ENCODE data around the gene GLI3.

Gene GLI3

DNA sequence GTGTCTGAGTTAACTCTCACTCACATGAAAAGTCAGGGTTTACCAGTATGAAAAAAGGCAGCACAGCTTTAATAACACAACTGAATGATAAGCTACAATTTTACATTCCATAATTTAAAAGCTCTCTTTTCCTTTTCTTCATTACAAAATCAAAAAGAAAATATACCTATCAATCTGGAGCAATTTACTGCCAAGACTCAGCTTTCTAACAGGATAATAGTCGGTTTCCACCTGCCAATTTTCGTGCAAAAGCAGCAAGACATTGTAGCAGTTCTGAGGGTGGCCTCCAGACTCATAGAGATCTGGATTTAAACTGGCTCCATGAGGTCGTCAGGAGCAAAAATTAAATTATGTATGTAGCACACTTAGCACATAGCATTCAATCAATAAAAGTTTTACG lies 191.0 kb downstream of the GLI3 start:
- Histone ChIP-seq H3K4me3 (no peak overlapping the region), H3K4me1 (peaks cover 4% of the 10 kb centered on the region; the same call in 1 of the 2 replicates), H3K9me3 (no peaks in the 10 kb centered on the region), H3K27me3 (ENCODE audit: low read depth) (no peaks in the 10 kb centered on the region), H3K36me3 (replicated peaks) (peaks cover 5% of the 10 kb centered on the region)
- in situ Hi-C loops (cut with MboI; ENCODE audit: low sequenced_read_pairs): no loop called here
- DNase-seq (ENCODE audit: low spot score in 2 of 2): no peak

DNA sequence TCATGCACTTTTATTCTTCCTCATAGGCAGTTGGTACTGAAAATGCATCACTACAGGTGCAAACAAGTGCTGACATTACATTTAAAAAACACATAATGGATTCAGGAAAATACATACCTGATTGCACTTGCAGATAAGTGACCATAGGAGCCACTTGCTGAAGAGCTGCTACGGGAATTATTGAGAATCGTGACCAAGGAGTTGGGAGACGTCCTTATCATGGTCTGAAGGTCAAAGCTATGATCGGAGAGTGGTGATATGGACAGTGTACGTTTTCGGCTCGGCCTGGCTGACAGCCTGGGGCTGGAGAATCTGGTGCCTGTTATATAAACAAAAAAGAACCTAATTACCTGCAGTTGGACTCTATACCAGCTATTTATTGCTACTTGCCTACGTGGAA lies 197.1 kb downstream of the GLI3 start:
- Histone ChIP-seq H3K27me3 (ENCODE audit: low read depth) (no peaks in the 10 kb centered on the region), H3K36me3 (replicated peaks) (peaks cover 27% of the 10 kb centered on the region)
- in situ Hi-C loops (cut with MboI; ENCODE audit: low sequenced_read_pairs): no loop called here

DNA sequence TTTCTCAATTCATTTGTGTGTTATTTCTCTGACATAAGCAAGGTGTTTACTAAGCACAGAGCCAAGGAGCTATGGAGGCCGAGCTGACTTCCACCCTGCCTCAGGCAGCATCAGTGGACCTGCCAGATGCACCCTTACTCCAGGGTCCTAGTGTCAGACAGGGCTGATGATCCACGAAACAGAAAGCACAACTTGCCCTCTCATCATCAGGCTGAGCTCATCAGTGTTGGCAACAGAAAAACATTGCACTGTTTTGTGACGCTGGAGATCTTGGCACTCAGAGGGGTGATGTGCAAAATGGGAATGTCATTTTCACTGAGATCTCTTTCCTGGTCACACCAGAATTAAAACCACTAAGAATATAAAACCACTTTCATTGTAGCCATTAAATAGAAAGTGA lies 201.8 kb downstream of the GLI3 start:
- peaks cover 26% of the 10 kb centered on the region for H3K36me3 ChIP-seq (replicated peaks)
- in situ Hi-C loops (cut with MboI; ENCODE audit: low sequenced_read_pairs): no loop called here
- H3K27me3 ChIP-seq (ENCODE audit: low read depth): no peaks in the 10 kb centered on the region
- no peak for DNase-seq (ENCODE audit: low spot score in 2 of 2)
- H3K4me3 ChIP-seq: no peak overlapping the region
- no peaks in the 10 kb centered on the region for H3K4me1 ChIP-seq
- no peaks in the 10 kb centered on the region for H3K9me3 ChIP-seq

More for the DNA sequence above, 197.1 kb downstream of the GLI3 start:
- no peak for DNase-seq (ENCODE audit: low spot score in 2 of 2)
- Histone ChIP-seq H3K4me1 (peaks cover 4% of the 10 kb centered on the region; the same call in 1 of the 2 replicates), H3K4me3 (no peak overlapping the region), H3K9me3 (no peaks in the 10 kb centered on the region)

DNA sequence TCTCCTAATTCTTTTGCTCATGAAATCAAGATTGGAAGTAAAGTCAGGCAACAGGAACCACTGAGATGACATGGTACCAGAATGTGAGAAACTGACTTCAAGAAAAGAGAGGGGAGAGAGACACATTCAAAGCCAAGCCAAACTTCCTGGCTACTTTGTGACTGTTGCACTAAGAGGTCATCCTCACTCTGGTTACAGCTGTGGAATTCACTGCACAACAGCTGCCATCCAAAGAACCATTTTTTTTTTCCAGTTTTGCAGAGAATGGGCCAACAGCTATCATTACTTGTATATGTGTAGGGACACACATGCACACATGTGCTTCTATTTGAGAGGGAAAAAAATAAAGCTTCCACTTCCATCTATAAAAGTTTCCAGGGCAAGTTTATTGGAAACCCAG lies 203.5 kb downstream of the GLI3 start:
- no peak overlapping the region for H3K4me3 ChIP-seq
- DNase-seq (ENCODE audit: low spot score in 2 of 2): no peak
- peaks cover 25% of the 10 kb centered on the region; the same call in 1 of the 2 replicates for H3K36me3 ChIP-seq (replicated peaks)
- H3K4me1 ChIP-seq: no peaks in the 10 kb centered on the region
- in situ Hi-C loops (cut with MboI; ENCODE audit: low sequenced_read_pairs): no loop called here
- H3K9me3 ChIP-seq: no peaks in the 10 kb centered on the region
- H3K27me3 ChIP-seq (ENCODE audit: low read depth): no peaks in the 10 kb centered on the region

DNA sequence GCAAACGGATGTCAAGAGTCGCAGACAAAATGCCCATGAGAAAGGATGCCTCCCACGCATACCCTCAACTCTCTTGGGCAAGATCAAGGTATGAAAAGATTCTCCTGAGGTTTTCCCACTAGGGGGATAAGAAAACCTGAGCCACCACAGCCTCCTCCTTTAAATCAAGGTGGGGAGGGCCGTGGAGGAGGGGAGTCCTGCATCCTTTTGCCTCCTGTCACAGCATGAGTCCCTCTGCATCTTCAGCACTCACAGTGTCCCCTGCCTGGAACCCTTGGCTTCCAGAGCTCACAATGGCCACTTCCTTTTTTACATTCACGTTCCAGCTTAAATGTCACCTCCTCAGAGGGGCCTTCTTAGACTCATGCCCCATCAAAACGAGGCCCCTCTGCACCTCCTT lies 207.6 kb downstream of the GLI3 start:
- DNase-seq (ENCODE audit: low spot score in 2 of 2): no peak
- Histone ChIP-seq H3K36me3 (replicated peaks) (peaks cover 18% of the 10 kb centered on the region), H3K9me3 (no peaks in the 10 kb centered on the region), H3K4me3 (no peak overlapping the region), H3K27me3 (ENCODE audit: low read depth) (no peaks in the 10 kb centered on the region), H3K4me1 (peaks cover 13% of the 10 kb centered on the region)
- in situ Hi-C loops (cut with MboI; ENCODE audit: low sequenced_read_pairs): no loop called here

DNA sequence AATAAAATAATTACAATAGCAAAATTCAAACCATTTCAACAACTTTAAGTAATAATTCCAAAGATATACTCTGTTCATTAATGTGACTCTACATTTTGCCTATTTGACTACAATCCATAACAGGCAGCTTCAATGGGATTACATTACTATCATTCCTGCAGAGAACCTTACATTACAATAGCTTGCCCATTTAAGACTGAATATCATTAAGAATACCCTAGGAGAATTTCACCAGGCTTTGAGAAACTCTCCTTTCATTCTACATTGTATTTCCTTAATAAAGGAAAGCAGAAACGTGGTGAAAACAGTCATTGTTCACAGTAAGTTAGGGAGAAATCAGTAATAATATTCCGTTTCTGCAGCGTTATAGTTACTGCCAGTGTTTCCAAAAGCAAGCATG lies 209.5 kb downstream of the GLI3 start:
- H3K27me3 ChIP-seq (ENCODE audit: low read depth): no peaks in the 10 kb centered on the region
- H3K36me3 ChIP-seq (replicated peaks): peaks cover 21% of the 10 kb centered on the region
- in situ Hi-C loops (cut with MboI; ENCODE audit: low sequenced_read_pairs): no loop called here

DNA sequence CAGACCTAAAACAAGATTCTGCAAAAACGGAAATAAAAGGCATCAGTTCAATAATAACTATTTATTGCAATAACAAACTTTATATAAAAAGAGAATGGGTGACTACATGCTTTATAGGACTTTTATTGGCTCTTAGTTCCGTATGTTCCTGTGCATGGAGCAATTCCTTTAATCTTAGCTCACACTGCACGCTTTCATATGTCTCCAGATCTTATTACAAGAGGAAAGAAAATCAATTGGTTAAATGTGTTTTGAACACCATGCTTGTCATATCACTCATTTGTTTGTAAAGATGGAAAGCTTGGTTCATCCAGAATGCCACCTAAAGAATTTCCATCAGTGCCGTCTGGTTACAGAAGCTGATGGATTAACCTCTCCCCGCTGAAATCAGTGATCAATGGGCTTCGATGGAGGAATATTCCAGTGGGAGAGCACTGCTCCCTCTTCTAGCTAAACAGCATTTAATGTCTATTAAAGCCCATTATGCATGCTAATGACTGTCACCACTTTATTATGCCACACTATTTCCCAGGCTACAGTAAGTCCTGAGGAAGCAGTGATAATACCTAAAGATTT lies 210.3 kb downstream of the GLI3 start:
- Histone ChIP-seq H3K36me3 (replicated peaks) (peaks cover 21% of the 10 kb centered on the region), H3K4me1 (peaks cover 14% of the 10 kb centered on the region), H3K9me3 (no peaks in the 10 kb centered on the region), H3K27me3 (ENCODE audit: low read depth) (no peaks in the 10 kb centered on the region), H3K4me3 (no peak overlapping the region)
- DNase-seq (ENCODE audit: low spot score in 2 of 2): no peak
- in situ Hi-C loops (cut with MboI; ENCODE audit: low sequenced_read_pairs): no loop called here

More for the DNA sequence above, 209.5 kb downstream of the GLI3 start:
- DNase-seq (ENCODE audit: low spot score in 2 of 2): peak in 1 of 2 experiments; percentile 88
- Histone ChIP-seq H3K4me3 (no peak overlapping the region), H3K4me1 (peaks cover 13% of the 10 kb centered on the region), H3K9me3 (no peaks in the 10 kb centered on the region)

DNA sequence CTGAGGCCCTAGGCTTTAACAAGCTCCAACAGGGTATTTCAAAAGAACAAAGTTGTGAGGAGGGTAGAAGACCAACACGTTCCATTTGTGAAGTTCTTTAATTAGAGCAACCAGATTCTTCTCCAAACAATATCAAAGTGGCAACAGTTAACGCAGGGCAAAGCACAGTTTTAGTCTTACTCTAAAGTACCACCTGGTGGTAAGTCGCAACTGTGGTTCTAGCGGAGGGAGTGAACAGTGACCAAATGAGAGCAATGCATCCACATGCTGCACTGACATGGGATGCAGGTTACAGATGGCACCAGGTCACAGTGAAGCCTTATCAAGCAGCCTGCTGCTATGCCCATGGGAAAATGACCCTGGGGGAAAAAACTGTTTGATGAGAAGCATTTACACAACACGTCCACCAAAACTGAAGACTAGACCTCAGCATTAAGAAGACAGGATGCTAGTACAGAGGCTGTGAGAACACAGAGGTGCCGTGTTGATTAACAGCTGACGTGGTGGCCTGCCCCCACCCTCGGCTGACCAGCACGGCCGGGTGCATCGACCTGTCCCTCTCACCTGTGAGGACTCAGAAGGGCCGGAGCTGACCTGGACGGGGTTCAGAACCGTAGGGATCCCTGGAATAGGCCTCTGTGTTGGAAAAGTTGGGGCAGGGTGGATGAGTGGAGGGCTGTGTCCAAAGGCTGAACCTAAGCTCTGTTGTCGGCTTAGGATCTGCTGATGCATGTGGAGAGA lies 211.2 kb downstream of the GLI3 start:
- Histone ChIP-seq H3K4me3 (no peak overlapping the region), H3K36me3 (replicated peaks) (peaks cover 21% of the 10 kb centered on the region), H3K4me1 (peaks cover 15% of the 10 kb centered on the region), H3K27me3 (ENCODE audit: low read depth) (no peaks in the 10 kb centered on the region), H3K9me3 (no peaks in the 10 kb centered on the region)
- no peak for DNase-seq (ENCODE audit: low spot score in 2 of 2)
- in situ Hi-C loops (cut with MboI; ENCODE audit: low sequenced_read_pairs): no loop called here

DNA sequence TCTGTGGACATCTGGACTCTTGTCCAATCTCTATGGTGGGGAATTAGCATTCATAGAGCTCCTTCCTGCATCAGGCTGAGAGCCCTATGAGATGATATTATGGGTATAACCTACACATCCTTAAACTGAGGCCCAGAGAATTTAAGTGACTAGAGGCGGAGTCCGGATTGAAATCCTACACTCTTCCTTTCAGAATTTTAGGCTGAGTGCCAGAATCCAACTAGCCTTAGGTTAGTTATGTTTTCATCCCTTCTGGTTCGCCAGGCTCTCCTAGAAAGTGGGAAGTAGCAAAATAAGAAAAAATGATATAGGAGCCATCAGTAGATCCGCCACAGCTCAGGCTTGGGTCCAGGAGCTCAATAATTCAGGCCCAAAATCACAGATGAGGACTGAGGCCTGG lies 212.5 kb downstream of the GLI3 start:
- H3K4me1 ChIP-seq: peaks cover 15% of the 10 kb centered on the region
- H3K4me3 ChIP-seq: no peak overlapping the region
- in situ Hi-C loops (cut with MboI; ENCODE audit: low sequenced_read_pairs): no loop called here
- H3K36me3 ChIP-seq (replicated peaks): peaks cover 21% of the 10 kb centered on the region
- no peak for DNase-seq (ENCODE audit: low spot score in 2 of 2)
- H3K27me3 ChIP-seq (ENCODE audit: low read depth): no peaks in the 10 kb centered on the region
- no peaks in the 10 kb centered on the region for H3K9me3 ChIP-seq

DNA sequence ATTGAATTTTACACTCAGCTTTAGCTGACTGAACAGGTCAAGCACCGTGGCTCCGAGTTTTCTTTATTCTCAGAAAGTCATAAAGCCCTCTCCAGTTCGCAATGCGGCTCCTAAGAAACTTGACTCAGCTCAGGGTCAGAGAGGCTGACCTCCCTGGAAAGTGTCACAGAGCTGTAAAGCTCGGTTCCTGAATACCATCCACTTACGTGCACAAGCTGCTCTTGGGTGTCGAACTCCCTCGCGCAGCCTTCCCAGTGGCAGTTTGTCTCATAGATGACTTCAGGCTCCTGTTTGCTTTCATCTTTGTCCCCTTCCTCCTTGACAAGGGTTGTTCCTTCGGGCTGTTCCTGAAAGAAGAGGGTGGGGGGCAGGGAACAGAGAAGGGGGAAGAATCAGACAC lies 213.7 kb downstream of the GLI3 start:
- H3K4me1 ChIP-seq: peaks cover 21% of the 10 kb centered on the region
- no peaks in the 10 kb centered on the region for H3K27me3 ChIP-seq (ENCODE audit: low read depth)
- DNase-seq (ENCODE audit: low spot score in 2 of 2): no peak
- in situ Hi-C loops (cut with MboI; ENCODE audit: low sequenced_read_pairs): no loop called here
- no peak overlapping the region for H3K4me3 ChIP-seq
- H3K9me3 ChIP-seq: no peaks in the 10 kb centered on the region
- peaks cover 21% of the 10 kb centered on the region for H3K36me3 ChIP-seq (replicated peaks)

DNA sequence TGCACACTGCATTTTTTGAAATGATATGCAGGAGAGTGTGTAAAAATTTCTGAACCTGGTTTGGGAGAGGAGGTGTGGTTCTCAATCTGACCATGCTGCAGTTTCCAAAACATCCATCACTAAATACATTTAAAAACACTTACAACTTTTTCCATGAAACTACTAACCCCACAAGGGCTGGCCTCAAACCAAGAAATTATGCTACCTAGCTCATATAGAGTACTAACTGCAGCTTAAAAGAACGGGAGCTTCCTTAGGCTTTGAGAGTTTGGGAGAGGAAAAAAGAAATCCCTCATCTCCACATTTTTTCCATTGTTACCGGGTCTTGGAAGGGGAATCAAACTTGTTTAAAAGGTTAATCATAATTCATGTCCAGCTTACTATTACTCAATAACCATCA lies 214.2 kb downstream of the GLI3 start:
- in situ Hi-C loops (cut with MboI; ENCODE audit: low sequenced_read_pairs): no loop called here
- Histone ChIP-seq H3K9me3 (no peaks in the 10 kb centered on the region), H3K27me3 (ENCODE audit: low read depth) (no peaks in the 10 kb centered on the region), H3K4me3 (no peak overlapping the region), H3K36me3 (replicated peaks) (peaks cover 21% of the 10 kb centered on the region), H3K4me1 (peaks cover 17% of the 10 kb centered on the region)
- no peak for DNase-seq (ENCODE audit: low spot score in 2 of 2)

DNA sequence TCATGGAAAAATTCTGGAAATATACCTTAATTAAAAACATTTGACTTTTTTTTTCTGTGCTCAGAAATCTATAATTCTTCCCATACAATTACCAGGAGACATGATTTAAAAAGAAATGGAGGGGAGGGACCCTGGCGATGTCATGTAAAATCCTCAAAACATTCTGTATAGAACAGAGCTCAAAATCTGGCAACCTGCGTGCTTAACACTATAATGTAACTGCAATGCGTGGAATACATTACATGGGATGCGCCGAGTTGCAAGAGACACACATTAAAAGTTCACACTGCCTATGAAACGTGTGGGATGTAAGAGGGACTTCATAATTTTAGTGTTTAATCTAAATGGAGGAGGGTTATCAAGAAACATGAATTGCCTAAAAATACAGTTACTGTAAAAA lies 215.0 kb downstream of the GLI3 start:
- Histone ChIP-seq H3K36me3 (replicated peaks) (peaks cover 21% of the 10 kb centered on the region), H3K4me1 (peaks cover 11% of the 10 kb centered on the region), H3K27me3 (ENCODE audit: low read depth) (no peaks in the 10 kb centered on the region), H3K4me3 (no peak overlapping the region), H3K9me3 (no peaks in the 10 kb centered on the region)
- in situ Hi-C loops (cut with MboI; ENCODE audit: low sequenced_read_pairs): no loop called here
- DNase-seq (ENCODE audit: low spot score in 2 of 2): no peak

DNA sequence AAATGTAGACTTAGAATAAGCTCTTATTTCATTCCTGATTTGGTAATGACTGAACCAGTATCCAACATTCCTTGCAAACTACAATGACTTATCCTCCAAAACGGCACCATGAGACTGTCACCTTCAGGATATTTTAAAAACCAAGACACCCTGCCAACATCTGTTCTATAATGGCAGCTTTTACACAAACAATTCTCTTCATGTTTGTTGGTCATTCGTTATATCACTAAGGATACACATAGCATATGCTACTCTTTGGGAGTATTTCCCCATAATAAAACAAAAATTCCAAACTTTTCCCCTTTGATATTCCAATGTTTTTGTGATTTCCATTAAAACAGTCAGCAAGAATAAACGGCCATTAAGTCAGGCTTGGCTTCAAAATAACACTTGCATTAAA lies 215.4 kb downstream of the GLI3 start:
- DNase-seq (ENCODE audit: low spot score in 2 of 2): no peak
- no peaks in the 10 kb centered on the region for H3K9me3 ChIP-seq
- peaks cover 21% of the 10 kb centered on the region for H3K36me3 ChIP-seq (replicated peaks)
- H3K27me3 ChIP-seq (ENCODE audit: low read depth): no peaks in the 10 kb centered on the region
- H3K4me3 ChIP-seq: no peak overlapping the region
- in situ Hi-C loops (cut with MboI; ENCODE audit: low sequenced_read_pairs): no loop called here
- peaks cover 11% of the 10 kb centered on the region for H3K4me1 ChIP-seq

DNA sequence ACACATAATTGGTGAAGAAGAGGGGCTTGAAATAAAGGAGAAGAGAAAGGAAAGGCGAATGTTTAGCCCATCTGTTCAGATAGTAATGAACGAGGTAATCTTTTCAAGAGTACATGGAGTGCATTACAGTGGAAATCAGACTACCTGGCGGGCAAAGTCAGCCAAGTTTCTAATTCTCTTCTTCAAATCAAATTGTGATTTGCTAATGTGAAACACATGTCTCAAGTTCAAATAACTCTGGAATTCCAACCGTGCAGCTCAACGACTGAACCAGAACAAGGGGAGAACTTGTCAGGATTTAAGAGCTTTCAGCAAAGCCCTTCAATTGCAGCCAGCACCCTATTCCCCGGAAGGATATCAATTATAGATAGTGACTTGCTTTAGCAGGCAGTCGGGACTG lies 216.9 kb downstream of the GLI3 start:
- in situ Hi-C loops (cut with MboI; ENCODE audit: low sequenced_read_pairs): no loop called here
- peaks cover 11% of the 10 kb centered on the region for H3K4me1 ChIP-seq
- H3K36me3 ChIP-seq (replicated peaks): peaks cover 13% of the 10 kb centered on the region
- H3K4me3 ChIP-seq: no peak overlapping the region
- no peaks in the 10 kb centered on the region; the same call in 1 of the 2 replicates for H3K9me3 ChIP-seq
- no peaks in the 10 kb centered on the region for H3K27me3 ChIP-seq (ENCODE audit: low read depth)
- no peak for DNase-seq (ENCODE audit: low spot score in 2 of 2)

Data from HAP-1 (cell line).